ENCODE data around the gene GNG10.
A peak's percentile ranks its signal among the peaks of the same experiment; 100 is the strongest.
"Not testable (repeated sequence)": the region's sequence is repeated elsewhere in the genome, so short reads cannot be mapped to it uniquely, and the experiment has no call there.

The GNG10 gene

GRCh38 chr9:111648066-111648465 is 13.3 kb upstream of the GNG10 start:
- DNase-seq (ENCODE audit: low read depth in 1 of 2, low spot score in 1 of 2): no peak

GRCh38 chr9:111649016-111649415 is 12.4 kb upstream of the GNG10 start:
- DNase-seq (ENCODE audit: low read depth in 1 of 2, low spot score in 1 of 2): no peak

GRCh38 chr9:111657051-111657450 is 4.4 kb upstream of the GNG10 start:
- no peak for DNase-seq (ENCODE audit: low read depth in 1 of 2, low spot score in 1 of 2)

GRCh38 chr9:111658943-111659342 is 2.5 kb upstream of the GNG10 start:
- DNase-seq (ENCODE audit: low read depth in 1 of 2, low spot score in 1 of 2): no peak

- DNase-seq (ENCODE audit: low read depth in 1 of 2, low spot score in 1 of 2): no peak
Measured at GRCh38 chr9:111659691-111660090, 1.7 kb upstream of the GNG10 start.

- DNase-seq (ENCODE audit: low read depth in 1 of 2, low spot score in 1 of 2): peak; percentile 16
Measured at GRCh38 chr9:111661802-111662521, 557 bp downstream of the GNG10 start.

GRCh38 chr9:111662576-111663300 is 1.3 kb downstream of the GNG10 start:
- DNase-seq (ENCODE audit: low read depth in 1 of 2, low spot score in 1 of 2): no peak

- DNase-seq (ENCODE audit: low read depth in 1 of 2, low spot score in 1 of 2): no peak
Measured at GRCh38 chr9:111663301-111663823, 2.0 kb downstream of the GNG10 start.

GRCh38 chr9:111668026-111668573 is 6.7 kb downstream of the GNG10 start:
- DNase-seq (ENCODE audit: low read depth in 1 of 2, low spot score in 1 of 2): no peak

- not testable (repeated sequence) for DNase-seq (ENCODE audit: low read depth in 1 of 2, low spot score in 1 of 2)
Measured at GRCh38 chr9:111668601-111669000, 7.2 kb downstream of the GNG10 start.

- DNase-seq (ENCODE audit: low read depth in 1 of 2, low spot score in 1 of 2): no peak
Measured at GRCh38 chr9:111674319-111674718, 12.9 kb downstream of the GNG10 start.

GRCh38 chr9:111676116-111676515 is 14.7 kb downstream of the GNG10 start:
- DNase-seq (ENCODE audit: low read depth in 1 of 2, low spot score in 1 of 2): no peak

- DNase-seq (ENCODE audit: low read depth in 1 of 2, low spot score in 1 of 2): no peak
Measured at GRCh38 chr9:111678293-111678692, 16.9 kb downstream of the GNG10 start.

- DNase-seq (ENCODE audit: low read depth in 1 of 2, low spot score in 1 of 2): no peak
Measured at GRCh38 chr9:111679199-111679598, 17.8 kb downstream of the GNG10 start.

- DNase-seq (ENCODE audit: low read depth in 1 of 2, low spot score in 1 of 2): no peak
Measured at GRCh38 chr9:111683392-111683791, 22.0 kb downstream of the GNG10 start.

- DNase-seq (ENCODE audit: low read depth in 1 of 2, low spot score in 1 of 2): no peak
Measured at GRCh38 chr9:111691672-111692329, 30.4 kb downstream of the GNG10 start.

- no peak for DNase-seq (ENCODE audit: low read depth in 1 of 2, low spot score in 1 of 2)
Measured at GRCh38 chr9:111696796-111697195, 35.4 kb downstream of the GNG10 start.

- DNase-seq (ENCODE audit: low read depth in 1 of 2, low spot score in 1 of 2): no peak
Measured at GRCh38 chr9:111700776-111701175, 39.4 kb downstream of the GNG10 start.

GRCh38 chr9:111704503-111704902 is 43.1 kb downstream of the GNG10 start:
- no peak for DNase-seq (ENCODE audit: low read depth in 1 of 2, low spot score in 1 of 2)

GRCh38 chr9:111711548-111711947 is 50.1 kb downstream of the GNG10 start:
- DNase-seq (ENCODE audit: low read depth in 1 of 2, low spot score in 1 of 2): no peak

- no peak for DNase-seq (ENCODE audit: low read depth in 1 of 2, low spot score in 1 of 2)
Measured at GRCh38 chr9:111712369-111712768, 51.0 kb downstream of the GNG10 start.

GRCh38 chr9:111715471-111715870 is 54.1 kb downstream of the GNG10 start:
- DNase-seq (ENCODE audit: low read depth in 1 of 2, low spot score in 1 of 2): no peak
